Left ventricle myocardium inferior (tissue), 1 donor: ENCODE data around the gene TBC1D30. TPM values are rescaled to one million over a fixed set of nuclear protein-coding genes. Genes with fewer than 3 reads are reported as not detected.

Source experiments
- DNase-seq: peaks from one replicate; pipeline ENCODE4 v3.0.0-alpha.2; 2020
- H3K27ac ChIP-seq: fragments of 200-600 bp; replicated peaks from 2 replicates; pipeline ENCODE4 v1.8.0; 2021
- H3K27me3 ChIP-seq: fragments of 200-600 bp; 2 replicates; pipeline ENCODE4 v1.8.0; 2021; ENCODE audit warnings: low read depth
- H3K36me3 ChIP-seq: fragments of 200-600 bp; 2 replicates; pipeline ENCODE4 v1.8.0; 2021
- H3K4me1 ChIP-seq: fragments of 200-600 bp; 2 replicates; pipeline ENCODE4 v1.8.0; 2021
- H3K4me3 ChIP-seq: fragments of 200-600 bp; 2 replicates; pipeline ENCODE4 v1.8.0; 2021; ENCODE audit warnings: mild to moderate bottlenecking, moderate library complexity
- H3K9me3 ChIP-seq: fragments of 200-600 bp; replicated peaks from 2 replicates; pipeline ENCODE4 v1.8.0; 2021
- intact Hi-C: fragments of 100-400 bp; cut with micrococcal nuclease; formaldehyde crosslinking; loops from one replicate; pipeline ENCODE4 v1.11.0; 2022
- total RNA-seq: library from RNA; stranded (reverse); fragmentation: NEBNext Ultra II Directional; extraction: Animal tissue kit (Norgen Biotek cat#: 25700); gene quantifications from one replicate; pipeline ENCODE4 v1.2.1, GENCODE V29; 2021
- TF ChIP-seq, protein P1 (sequence below): fragments of 200-600 bp; IDR thresholded peaks from 2 replicates; pipeline ENCODE4 v1.8.0; 2021; ENCODE audit warnings: antibody characterized with exemption, mild to moderate bottlenecking, borderline replicate concordance
- donor health status: DM: no; HTN: yes; CAD: no; lungs with severe emphysema.

Gene TBC1D30
- total RNA-seq, 1 donor from 2014 or later: 0.77 TPM

DNA sequence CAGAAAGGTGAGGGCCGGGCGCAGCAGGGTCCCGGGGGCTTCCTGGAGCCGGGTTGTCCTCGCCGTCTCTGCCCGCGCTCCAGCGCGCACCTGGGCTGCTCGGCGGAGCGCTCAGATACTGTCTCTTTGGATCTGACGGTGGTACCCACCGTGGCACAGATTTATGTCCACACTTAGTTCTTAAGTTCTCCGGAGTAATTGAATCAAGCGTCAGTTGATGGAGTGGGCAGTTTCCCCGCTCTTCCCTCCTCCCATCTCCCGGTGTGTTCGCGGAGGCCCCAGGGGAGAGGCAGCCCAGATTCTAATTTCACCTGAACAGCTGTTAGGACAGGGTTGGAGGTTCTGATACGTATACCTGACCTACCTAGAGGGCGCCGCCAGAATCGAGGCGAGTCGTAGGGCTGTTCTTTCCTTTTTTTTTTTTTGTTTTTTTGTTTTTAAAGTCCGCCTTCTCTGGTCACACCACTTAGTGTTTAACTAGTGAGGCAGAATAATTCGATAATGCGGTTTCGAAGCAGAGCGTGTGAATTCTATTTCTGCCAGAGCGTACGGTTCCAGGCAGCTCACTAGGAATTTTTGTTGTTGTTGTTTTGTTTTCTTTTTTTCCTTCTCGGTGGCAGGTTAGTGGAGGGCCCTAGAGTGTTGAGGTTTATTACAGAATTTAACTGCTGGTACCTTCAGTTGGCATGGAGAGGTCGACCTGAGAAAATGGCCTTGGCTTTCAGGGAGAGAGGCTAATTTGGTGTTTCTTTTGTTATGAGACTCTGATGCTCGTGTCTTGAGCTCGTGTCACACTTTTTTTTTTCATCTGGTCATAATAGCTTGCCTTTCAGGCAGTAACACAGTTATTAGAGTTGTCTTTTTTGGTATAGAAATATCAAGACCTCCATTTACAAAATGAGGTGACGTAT lies 42.9 kb upstream of the TBC1D30 start:
- TF ChIP-seq, protein P1, sequence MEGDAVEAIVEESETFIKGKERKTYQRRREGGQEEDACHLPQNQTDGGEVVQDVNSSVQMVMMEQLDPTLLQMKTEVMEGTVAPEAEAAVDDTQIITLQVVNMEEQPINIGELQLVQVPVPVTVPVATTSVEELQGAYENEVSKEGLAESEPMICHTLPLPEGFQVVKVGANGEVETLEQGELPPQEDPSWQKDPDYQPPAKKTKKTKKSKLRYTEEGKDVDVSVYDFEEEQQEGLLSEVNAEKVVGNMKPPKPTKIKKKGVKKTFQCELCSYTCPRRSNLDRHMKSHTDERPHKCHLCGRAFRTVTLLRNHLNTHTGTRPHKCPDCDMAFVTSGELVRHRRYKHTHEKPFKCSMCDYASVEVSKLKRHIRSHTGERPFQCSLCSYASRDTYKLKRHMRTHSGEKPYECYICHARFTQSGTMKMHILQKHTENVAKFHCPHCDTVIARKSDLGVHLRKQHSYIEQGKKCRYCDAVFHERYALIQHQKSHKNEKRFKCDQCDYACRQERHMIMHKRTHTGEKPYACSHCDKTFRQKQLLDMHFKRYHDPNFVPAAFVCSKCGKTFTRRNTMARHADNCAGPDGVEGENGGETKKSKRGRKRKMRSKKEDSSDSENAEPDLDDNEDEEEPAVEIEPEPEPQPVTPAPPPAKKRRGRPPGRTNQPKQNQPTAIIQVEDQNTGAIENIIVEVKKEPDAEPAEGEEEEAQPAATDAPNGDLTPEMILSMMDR: no peak
- Histone ChIP-seq H3K27ac (peak overlapping the region; percentile 15), H3K4me1 (peaks cover 24% of the 10 kb centered on the region), H3K27me3 (peaks cover 47% of the 10 kb centered on the region), H3K9me3 (peaks cover 10% of the 10 kb centered on the region), H3K36me3 (no peaks in the 10 kb centered on the region), H3K4me3 (peak overlapping the region; percentile 79)
- no peak for DNase-seq
- intact Hi-C loops: no loop called here

DNA sequence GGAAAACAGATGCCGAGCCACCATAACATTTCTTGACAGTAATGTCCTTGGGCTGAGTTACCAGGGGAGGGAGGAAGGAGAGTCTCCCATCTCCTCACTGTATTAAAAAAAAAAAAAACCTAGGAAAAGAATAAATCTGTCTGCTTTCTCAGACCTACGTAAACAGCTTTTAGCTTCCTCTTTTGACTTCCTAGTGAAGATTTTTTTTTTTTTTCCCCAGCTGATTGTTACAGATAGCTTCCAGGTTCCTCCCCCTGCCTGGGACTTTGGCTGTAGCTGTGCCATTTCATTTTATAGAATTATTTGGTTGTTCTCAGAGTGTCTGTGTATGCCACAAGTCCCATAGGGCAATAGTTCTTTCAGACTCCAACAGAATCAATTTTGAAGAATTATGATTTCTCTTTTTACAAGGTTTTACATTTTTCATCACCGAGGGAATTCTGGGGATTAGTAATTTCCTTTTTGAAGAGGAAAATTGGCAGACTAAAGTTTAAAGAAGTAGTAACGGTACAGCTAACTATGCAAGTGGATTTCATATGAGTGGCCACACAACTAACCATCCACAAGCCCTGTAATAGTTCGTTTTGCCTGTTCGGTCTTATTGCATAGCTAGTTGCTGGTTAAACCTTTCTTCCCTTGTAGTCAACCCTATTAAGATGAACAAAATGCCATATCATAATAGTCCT lies 42.1 kb upstream of the TBC1D30 start:
- Histone ChIP-seq H3K4me3 (peak overlapping the region; percentile 79), H3K9me3 (peaks cover 5% of the 10 kb centered on the region), H3K36me3 (no peaks in the 10 kb centered on the region), H3K27me3 (peaks cover 51% of the 10 kb centered on the region), H3K27ac (peak overlapping the region; percentile 15), H3K4me1 (peaks cover 24% of the 10 kb centered on the region)
- TF ChIP-seq, protein P1: no peak
- intact Hi-C loops: no loop called here
- no peak for DNase-seq

- H3K4me1 ChIP-seq: peaks cover 16% of the 10 kb centered on the region
- H3K9me3 ChIP-seq: no peaks in the 10 kb centered on the region
- no peak for DNase-seq
- H3K4me3 ChIP-seq: no peak overlapping the region
- H3K36me3 ChIP-seq: no peaks in the 10 kb centered on the region
- peaks cover 51% of the 10 kb centered on the region for H3K27me3 ChIP-seq
- intact Hi-C loops: no loop called here
- no peak overlapping the region for H3K27ac ChIP-seq
- TF ChIP-seq, protein P1: no peak
Measured at GRCh38 chr12:64785838-64786237, 38.6 kb upstream of the TBC1D30 start.

- Histone ChIP-seq H3K4me3 (no peak overlapping the region), H3K27ac (no peak overlapping the region), H3K4me1 (no peaks in the 10 kb centered on the region), H3K27me3 (peaks cover 16% of the 10 kb centered on the region), H3K36me3 (no peaks in the 10 kb centered on the region), H3K9me3 (peaks cover 4% of the 10 kb centered on the region)
- DNase-seq: no peak
- TF ChIP-seq, protein P1: no peak
- intact Hi-C loops: no loop called here
Measured at GRCh38 chr12:64790166-64790565, 34.3 kb upstream of the TBC1D30 start.

GRCh38 chr12:64791036-64791435 lies 33.4 kb upstream of the TBC1D30 start:
- no peak overlapping the region for H3K27ac ChIP-seq
- peaks cover 4% of the 10 kb centered on the region for H3K9me3 ChIP-seq
- no peak overlapping the region for H3K4me3 ChIP-seq
- DNase-seq: no peak
- H3K4me1 ChIP-seq: no peaks in the 10 kb centered on the region
- peaks cover 9% of the 10 kb centered on the region for H3K27me3 ChIP-seq
- intact Hi-C loops: no loop called here
- TF ChIP-seq, protein P1: no peak
- H3K36me3 ChIP-seq: no peaks in the 10 kb centered on the region
